Suprapubic skin (tissue), 4 donors: ENCODE measurements around the gene MRPL50. TPM values are rescaled to one million over a fixed set of nuclear protein-coding genes. Genes with fewer than 3 reads are reported as not detected.
A peak's percentile ranks its signal among the peaks of the same experiment; 100 is the strongest.
"Not testable (repeated sequence)": the region's sequence is repeated elsewhere in the genome, so short reads cannot be mapped to it uniquely, and the experiment has no call there.

Source experiments
- DNase-seq, 2 donors: peaks; one replicate each; pipeline ENCODE4 v3.0.0-alpha.2; 2019; ENCODE audit warnings: low spot score in 2 of 2
- H3K27ac ChIP-seq: fragments of 200-600 bp; sonication (generic); one replicate; pipeline ENCODE4 v1.5.1; 2019
- H3K27me3 ChIP-seq: fragments of 200-600 bp; sonication (generic); one replicate; pipeline ENCODE4 v1.5.1; 2019
- H3K36me3 ChIP-seq: fragments of 200-600 bp; sonication (generic); one replicate; pipeline ENCODE4 v1.5.1; 2019
- H3K4me1 ChIP-seq: fragments of 200-600 bp; sonication (generic); one replicate; pipeline ENCODE4 v1.5.1; 2019
- H3K4me3 ChIP-seq: fragments of 200-600 bp; sonication (generic); one replicate; pipeline ENCODE4 v1.5.1; 2019; ENCODE audit warnings: mild to moderate bottlenecking
- H3K9me3 ChIP-seq: fragments of 200-600 bp; sonication (generic); one replicate; pipeline ENCODE4 v1.5.1; 2019
- CTCF ChIP-seq, 2 donors: fragments of 200-600 bp in 1 of 2; fragments of 450-650 bp in 1 of 2; sonication (generic) in 1 of 2; IDR thresholded peaks; one replicate each; pipeline ENCODE4 v1.5.1; 2016 to 2019; ENCODE audit warnings: antibody characterized with exemption in 2 of 2, mild to moderate bottlenecking in 1 of 2, moderate library complexity in 1 of 2
- EP300 ChIP-seq: sonication (generic); formaldehyde crosslinking; IDR thresholded peaks from one replicate; pipeline ENCODE4 v1.6.1; 2017; ENCODE audit warnings: antibody characterized with exemption
- POLR2A ChIP-seq, 2 donors: fragments of 450-650 bp; IDR thresholded peaks; one replicate each; pipeline ENCODE4 v1.6.1; 2017; ENCODE audit warnings: antibody characterized with exemption in 2 of 2, mild to moderate bottlenecking in 2 of 2, moderate library complexity in 2 of 2
- POLR2AphosphoS5 ChIP-seq, 3 donors: sonication (generic); formaldehyde crosslinking; IDR thresholded peaks; one replicate each; pipeline ENCODE4 v1.6.1; 2017; ENCODE audit warnings: antibody characterized with exemption in 3 of 3
- WGBS: methylation state at CpG from one replicate; pipeline ENCODE4 v1.1.5; 2018; 5-methylcytosine and 5-hydroxymethylcytosine counted together
- total RNA-seq, 4 donors: library from RNA; depleted of rRNA; stranded (reverse); fragments of >200 nt; gene quantifications; one replicate each; pipeline ENCODE4 v1.1.0, GENCODE V29; 2016

MRPL50 gene
- total RNA-seq, 4 donors from 2014 or later: 6.8 to 13.0 (median 11.2) TPM

GRCh38 chr9:101397746-101398067, 711 bp downstream of the MRPL50 start:
- Histone ChIP-seq H3K9me3 (no peaks in the 10 kb centered on the region), H3K4me3 (peak overlapping the region; percentile 78), H3K4me1 (peaks cover 36% of the 10 kb centered on the region), H3K36me3 (peaks cover 26% of the 10 kb centered on the region), H3K27me3 (no peaks in the 10 kb centered on the region), H3K27ac (peak overlapping the region; percentile 89)
- TF ChIP-seq CTCF (IDR thresholded peaks at IDR 0.05) (no peak), POLR2A (IDR thresholded peaks at IDR 0.05) (no peak), POLR2AphosphoS5 (IDR thresholded peaks at IDR 0.05) (no peak), EP300 (no peak)
- DNase-seq: no peak
- 5% methylated on average over 4 of the region's 4 CpGs for whole genome bisulfite sequencing

GRCh38 chr9:101394687-101395086, 3.7 kb downstream of the MRPL50 start:
- Histone ChIP-seq H3K27me3 (no peaks in the 10 kb centered on the region), H3K27ac (no peak overlapping the region), H3K4me3 (no peak overlapping the region), H3K4me1 (peaks cover 24% of the 10 kb centered on the region), H3K36me3 (peaks cover 10% of the 10 kb centered on the region), H3K9me3 (no peaks in the 10 kb centered on the region)
- DNase-seq: no peak
- TF ChIP-seq POLR2A (IDR thresholded peaks at IDR 0.05): no peak
- 93% methylated on average over 1 of the region's 1 CpG for WGBS

GRCh38 chr9:101393135-101393534, 5.3 kb downstream of the MRPL50 start:
- 98% methylated on average over 3 of the region's 3 CpGs for WGBS

GRCh38 chr9:101388507-101388993, 9.9 kb downstream of the MRPL50 start:
- Histone ChIP-seq H3K27me3 (no peaks in the 10 kb centered on the region), H3K36me3 (peaks cover 17% of the 10 kb centered on the region), H3K4me1 (no peaks in the 10 kb centered on the region), H3K27ac (no peak overlapping the region), H3K9me3 (peaks cover 9% of the 10 kb centered on the region), H3K4me3 (no peak overlapping the region)
- 84% methylated on average over 2 of the region's 2 CpGs for WGBS
- no peak for DNase-seq
- TF ChIP-seq POLR2A (IDR thresholded peaks at IDR 0.05) (no peak), POLR2AphosphoS5 (IDR thresholded peaks at IDR 0.05) (no peak), EP300 (no peak), CTCF (IDR thresholded peaks at IDR 0.05) (no peak)

More at GRCh38 chr9:101393135-101393534, 5.3 kb downstream of the MRPL50 start:
- DNase-seq: no peak
- Histone ChIP-seq H3K27ac (no peak overlapping the region), H3K36me3 (peaks cover 17% of the 10 kb centered on the region), H3K4me1 (peaks cover 17% of the 10 kb centered on the region), H3K27me3 (no peaks in the 10 kb centered on the region), H3K4me3 (no peak overlapping the region), H3K9me3 (no peaks in the 10 kb centered on the region)
- no peak for TF ChIP-seq POLR2AphosphoS5 (IDR thresholded peaks at IDR 0.05)
- no peak for TF ChIP-seq EP300
- no peak for TF ChIP-seq CTCF (IDR thresholded peaks at IDR 0.05)
- no peak for TF ChIP-seq POLR2A (IDR thresholded peaks at IDR 0.05)

- DNase-seq: no peak
- 48% methylated on average over 6 of the region's 6 CpGs for WGBS
These were observed 10.4 kb downstream of the MRPL50 start for GRCh38 chr9:101387871-101388506.

GRCh38 chr9:101384873-101385536, 13.4 kb downstream of the MRPL50 start, which contains the start of gene BAAT:
Gene BAAT, minus strand, starts transcription at chr9:101385006. Its CDS starts 13,602 bp downstream, at chr9:101371404.
- H3K4me1 ChIP-seq, DNase-seq, H3K27ac ChIP-seq, H3K27me3 ChIP-seq, H3K4me3 ChIP-seq, H3K9me3 ChIP-seq: not testable (repeated sequence)
- H3K36me3 ChIP-seq: peaks cover 10% of the 10 kb centered on the region
- 83% methylated on average over 11 of the region's 11 CpGs for WGBS

More at GRCh38 chr9:101387871-101388506, 10.4 kb downstream of the MRPL50 start:
- no peak overlapping the region for H3K27ac ChIP-seq
- peaks cover 9% of the 10 kb centered on the region for H3K9me3 ChIP-seq
- no peak overlapping the region for H3K4me3 ChIP-seq
- no peaks in the 10 kb centered on the region for H3K27me3 ChIP-seq
- TF ChIP-seq CTCF (IDR thresholded peaks at IDR 0.05): peak in 1 of 2 donors; percentile 33
- TF ChIP-seq POLR2A (IDR thresholded peaks at IDR 0.05): no peak
- TF ChIP-seq POLR2AphosphoS5 (IDR thresholded peaks at IDR 0.05): no peak
- H3K36me3 ChIP-seq: peaks cover 17% of the 10 kb centered on the region
- no peaks in the 10 kb centered on the region for H3K4me1 ChIP-seq
